Measurements from ENCODE around the gene STRADA.

DNA sequence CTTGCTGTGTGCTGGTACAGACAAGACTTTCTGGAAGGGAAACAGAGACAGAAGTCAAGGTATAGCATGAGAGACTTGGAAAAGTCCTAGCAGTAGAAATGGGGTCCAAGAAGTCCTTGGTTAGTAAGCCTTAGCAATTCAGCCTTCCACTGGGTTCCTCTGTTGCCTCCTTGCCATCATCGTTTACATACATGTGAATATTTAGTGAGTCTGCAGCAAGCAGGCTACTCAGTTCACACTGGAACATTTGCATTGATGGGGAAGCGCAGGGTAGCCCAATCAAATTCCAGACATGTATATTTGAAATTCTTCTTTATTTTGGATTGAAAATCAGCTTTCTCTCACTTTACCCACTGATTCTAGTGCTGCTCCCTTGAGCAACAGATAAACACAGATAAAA lies 68.7 kb downstream of the STRADA start:
- TF ChIP-seq, protein P1, sequence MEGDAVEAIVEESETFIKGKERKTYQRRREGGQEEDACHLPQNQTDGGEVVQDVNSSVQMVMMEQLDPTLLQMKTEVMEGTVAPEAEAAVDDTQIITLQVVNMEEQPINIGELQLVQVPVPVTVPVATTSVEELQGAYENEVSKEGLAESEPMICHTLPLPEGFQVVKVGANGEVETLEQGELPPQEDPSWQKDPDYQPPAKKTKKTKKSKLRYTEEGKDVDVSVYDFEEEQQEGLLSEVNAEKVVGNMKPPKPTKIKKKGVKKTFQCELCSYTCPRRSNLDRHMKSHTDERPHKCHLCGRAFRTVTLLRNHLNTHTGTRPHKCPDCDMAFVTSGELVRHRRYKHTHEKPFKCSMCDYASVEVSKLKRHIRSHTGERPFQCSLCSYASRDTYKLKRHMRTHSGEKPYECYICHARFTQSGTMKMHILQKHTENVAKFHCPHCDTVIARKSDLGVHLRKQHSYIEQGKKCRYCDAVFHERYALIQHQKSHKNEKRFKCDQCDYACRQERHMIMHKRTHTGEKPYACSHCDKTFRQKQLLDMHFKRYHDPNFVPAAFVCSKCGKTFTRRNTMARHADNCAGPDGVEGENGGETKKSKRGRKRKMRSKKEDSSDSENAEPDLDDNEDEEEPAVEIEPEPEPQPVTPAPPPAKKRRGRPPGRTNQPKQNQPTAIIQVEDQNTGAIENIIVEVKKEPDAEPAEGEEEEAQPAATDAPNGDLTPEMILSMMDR (IDR thresholded peaks at IDR 0.05): no peak
- no peak for TF ChIP-seq ZFX (IDR thresholded peaks at IDR 0.05; ENCODE audit: borderline replicate concordance)
